Ishikawa (cell line): Measurements from ENCODE around the gene SLC6A12.

ENCODE experiments used
- CEBPB ChIP-seq: IDR thresholded peaks from 2 replicates; pipeline ENCODE4 v1.6.1; 2012
- CREB1 ChIP-seq: IDR thresholded peaks from 2 replicates; pipeline ENCODE4 v1.6.1; 2012; ENCODE audit warnings: low read depth
- EGR1 ChIP-seq: IDR thresholded peaks from 2 replicates; pipeline ENCODE4 v1.6.1; 2012
- EP300 ChIP-seq: IDR thresholded peaks from 2 replicates; pipeline ENCODE4 v1.6.1; 2012; ENCODE audit warnings: borderline replicate concordance
- FOXM1 ChIP-seq: IDR thresholded peaks from 2 replicates; pipeline ENCODE4 v1.6.1; 2012; ENCODE audit warnings: low read depth, borderline replicate concordance
- NFIC ChIP-seq: IDR thresholded peaks from 2 replicates; pipeline ENCODE4 v1.6.1; 2012
- RAD21 ChIP-seq: IDR thresholded peaks from 2 replicates; pipeline ENCODE4 v1.6.1; 2012; ENCODE audit warnings: low read depth
- TAF1 ChIP-seq: IDR thresholded peaks from 2 replicates; pipeline ENCODE4 v1.6.1; 2012; ENCODE audit warnings: low read depth, mild to moderate bottlenecking
- TEAD4 ChIP-seq: IDR thresholded peaks from 2 replicates; pipeline ENCODE4 v1.6.1; 2012
- YY1 ChIP-seq: IDR thresholded peaks from 2 replicates; pipeline ENCODE4 v1.6.1; 2012; ENCODE audit warnings: low read depth
- ZBTB7A ChIP-seq: IDR thresholded peaks from 2 replicates; pipeline ENCODE4 v1.6.1; 2012; ENCODE audit warnings: low read depth
- TF ChIP-seq, protein P1 (sequence below): IDR thresholded peaks from 2 replicates; pipeline ENCODE4 v1.6.1; 2012; ENCODE audit warnings: low read depth, mild to moderate bottlenecking
- TF ChIP-seq, protein P2 (sequence below): IDR thresholded peaks from 2 replicates; pipeline ENCODE4 v1.6.1; 2012
- TF ChIP-seq, protein P3 (sequence below): IDR thresholded peaks from 2 replicates; pipeline ENCODE4 v1.6.1; 2012

DNA sequence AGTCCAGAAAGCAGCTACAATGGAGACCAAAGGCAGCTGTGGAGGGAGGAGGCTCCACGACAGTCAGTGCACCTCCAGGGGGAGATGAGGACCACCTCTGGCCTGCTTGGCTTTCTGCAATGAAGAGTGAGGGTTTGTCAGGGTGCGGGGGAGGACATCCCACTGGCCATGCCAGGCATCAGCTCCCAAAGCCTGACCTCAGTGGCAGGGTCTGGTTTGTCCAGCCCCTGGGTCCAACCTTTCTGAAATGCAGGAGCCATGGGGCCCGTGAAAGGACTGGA lies 35.2 kb downstream of the SLC6A12 start:
- TF ChIP-seq EP300 (no peak), CEBPB (no peak), TAF1 (no peak), RAD21 (no peak), TEAD4 (no peak), FOXM1 (no peak), EGR1 (no peak), YY1 (no peak), NFIC (no peak), CREB1 (no peak), ZBTB7A (peak; percentile 12; the same call in 1 of the 2 replicates)
- TF ChIP-seq, protein P1, sequence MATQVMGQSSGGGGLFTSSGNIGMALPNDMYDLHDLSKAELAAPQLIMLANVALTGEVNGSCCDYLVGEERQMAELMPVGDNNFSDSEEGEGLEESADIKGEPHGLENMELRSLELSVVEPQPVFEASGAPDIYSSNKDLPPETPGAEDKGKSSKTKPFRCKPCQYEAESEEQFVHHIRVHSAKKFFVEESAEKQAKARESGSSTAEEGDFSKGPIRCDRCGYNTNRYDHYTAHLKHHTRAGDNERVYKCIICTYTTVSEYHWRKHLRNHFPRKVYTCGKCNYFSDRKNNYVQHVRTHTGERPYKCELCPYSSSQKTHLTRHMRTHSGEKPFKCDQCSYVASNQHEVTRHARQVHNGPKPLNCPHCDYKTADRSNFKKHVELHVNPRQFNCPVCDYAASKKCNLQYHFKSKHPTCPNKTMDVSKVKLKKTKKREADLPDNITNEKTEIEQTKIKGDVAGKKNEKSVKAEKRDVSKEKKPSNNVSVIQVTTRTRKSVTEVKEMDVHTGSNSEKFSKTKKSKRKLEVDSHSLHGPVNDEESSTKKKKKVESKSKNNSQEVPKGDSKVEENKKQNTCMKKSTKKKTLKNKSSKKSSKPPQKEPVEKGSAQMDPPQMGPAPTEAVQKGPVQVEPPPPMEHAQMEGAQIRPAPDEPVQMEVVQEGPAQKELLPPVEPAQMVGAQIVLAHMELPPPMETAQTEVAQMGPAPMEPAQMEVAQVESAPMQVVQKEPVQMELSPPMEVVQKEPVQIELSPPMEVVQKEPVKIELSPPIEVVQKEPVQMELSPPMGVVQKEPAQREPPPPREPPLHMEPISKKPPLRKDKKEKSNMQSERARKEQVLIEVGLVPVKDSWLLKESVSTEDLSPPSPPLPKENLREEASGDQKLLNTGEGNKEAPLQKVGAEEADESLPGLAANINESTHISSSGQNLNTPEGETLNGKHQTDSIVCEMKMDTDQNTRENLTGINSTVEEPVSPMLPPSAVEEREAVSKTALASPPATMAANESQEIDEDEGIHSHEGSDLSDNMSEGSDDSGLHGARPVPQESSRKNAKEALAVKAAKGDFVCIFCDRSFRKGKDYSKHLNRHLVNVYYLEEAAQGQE = no peak
- TF ChIP-seq, protein P2, sequence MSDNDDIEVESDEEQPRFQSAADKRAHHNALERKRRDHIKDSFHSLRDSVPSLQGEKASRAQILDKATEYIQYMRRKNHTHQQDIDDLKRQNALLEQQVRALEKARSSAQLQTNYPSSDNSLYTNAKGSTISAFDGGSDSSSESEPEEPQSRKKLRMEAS = no peak
- TF ChIP-seq, protein P3, sequence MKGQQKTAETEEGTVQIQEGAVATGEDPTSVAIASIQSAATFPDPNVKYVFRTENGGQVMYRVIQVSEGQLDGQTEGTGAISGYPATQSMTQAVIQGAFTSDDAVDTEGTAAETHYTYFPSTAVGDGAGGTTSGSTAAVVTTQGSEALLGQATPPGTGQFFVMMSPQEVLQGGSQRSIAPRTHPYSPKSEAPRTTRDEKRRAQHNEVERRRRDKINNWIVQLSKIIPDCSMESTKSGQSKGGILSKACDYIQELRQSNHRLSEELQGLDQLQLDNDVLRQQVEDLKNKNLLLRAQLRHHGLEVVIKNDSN = no peak
